ENCODE data around the gene CDKL4.
"Not testable (repeated sequence)": the region's sequence is repeated elsewhere in the genome, so short reads cannot be mapped to it uniquely, and the experiment has no call there.

CDKL4 gene

DNA sequence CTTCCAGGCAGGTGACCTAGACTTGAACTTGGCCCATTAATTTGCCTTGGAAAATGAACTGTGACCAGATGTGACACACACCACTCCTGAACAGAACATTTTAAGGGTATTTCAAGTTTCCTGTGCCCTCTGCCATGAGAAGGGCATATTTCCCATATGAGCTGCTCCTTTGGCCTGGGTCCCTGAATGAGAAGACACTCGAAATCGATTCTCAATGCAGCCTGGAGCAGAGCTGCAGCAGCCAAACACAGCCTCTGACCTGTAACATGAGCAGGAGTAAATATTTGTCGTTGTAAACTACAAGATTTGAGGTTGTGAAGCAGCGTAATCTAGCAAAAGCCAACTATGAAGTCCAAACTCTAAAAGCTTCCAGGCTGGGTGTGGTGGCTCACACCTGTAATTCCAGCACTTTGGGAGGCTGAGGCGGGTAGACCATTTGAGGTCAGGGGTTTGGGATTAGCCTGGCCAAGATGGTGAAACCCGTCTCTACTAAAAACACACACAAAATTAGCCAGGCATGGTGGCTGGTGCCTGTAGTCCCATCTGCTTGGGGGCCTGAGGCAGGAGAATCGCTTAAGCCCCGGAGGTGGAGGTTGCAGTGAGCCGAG lies 92.8 kb downstream of the CDKL4 start:
- no peak for TF ChIP-seq PAX5 (IDR thresholded peaks at IDR 0.05; ENCODE audit: insufficient read depth, low read length, severe bottlenecking)
- no peak for TF ChIP-seq TAF1 (IDR thresholded peaks at IDR 0.05; ENCODE audit: low read depth, low read length)
- no peak for TF ChIP-seq POLR2AphosphoS5 (IDR thresholded peaks at IDR 0.05; ENCODE audit: low read depth, low read length)
- TF ChIP-seq SPI1 (IDR thresholded peaks at IDR 0.05; ENCODE audit: low read depth, low read length), result no peak
- no peak for TF ChIP-seq POLR2A (IDR thresholded peaks at IDR 0.05; ENCODE audit: low read depth, low read length)
- TF ChIP-seq POU2F2 (IDR thresholded peaks at IDR 0.05; ENCODE audit: low read depth, low read length), result no peak
- no peak for DNase-seq (ENCODE audit: insufficient read length, low spot score)

DNA sequence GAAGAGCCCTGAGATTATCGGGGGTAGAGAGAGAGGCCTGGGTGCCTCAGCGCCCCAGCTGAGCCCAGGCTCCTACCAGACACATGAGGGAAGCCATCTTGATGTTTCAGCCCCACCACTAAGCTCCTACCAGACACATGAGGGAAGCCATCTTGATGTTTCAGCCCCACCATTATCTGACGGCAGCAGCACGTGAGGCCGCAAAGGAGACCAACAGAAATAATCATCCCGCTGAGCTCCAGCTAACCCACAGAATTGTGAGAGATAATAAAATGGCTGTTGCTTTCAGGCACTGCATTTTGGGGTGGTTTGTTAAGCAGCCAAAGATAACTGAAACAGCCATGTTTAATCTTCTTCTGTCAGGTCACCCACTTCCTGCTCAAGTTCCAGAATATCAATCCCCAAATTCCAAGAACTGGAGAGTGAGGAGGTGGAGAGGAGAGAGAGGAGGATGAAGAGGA lies 93.6 kb downstream of the CDKL4 start:
- DNase-seq (ENCODE audit: insufficient read length, low spot score), result no peak
- no peak for FAIRE-seq
- TF ChIP-seq POLR2AphosphoS5 (IDR thresholded peaks at IDR 0.05; ENCODE audit: low read depth, low read length), result no peak
- TF ChIP-seq POU2F2 (IDR thresholded peaks at IDR 0.05; ENCODE audit: low read depth, low read length), result no peak
- no peak for TF ChIP-seq PAX5 (IDR thresholded peaks at IDR 0.05; ENCODE audit: insufficient read depth, low read length, severe bottlenecking)
- TF ChIP-seq POLR2A (IDR thresholded peaks at IDR 0.05; ENCODE audit: low read depth, low read length), result no peak
- TF ChIP-seq SPI1 (IDR thresholded peaks at IDR 0.05; ENCODE audit: low read depth, low read length), result no peak
- no peak for TF ChIP-seq TAF1 (IDR thresholded peaks at IDR 0.05; ENCODE audit: low read depth, low read length)

More for the DNA sequence above, 92.8 kb downstream of the CDKL4 start:
- FAIRE-seq, result no peak

DNA sequence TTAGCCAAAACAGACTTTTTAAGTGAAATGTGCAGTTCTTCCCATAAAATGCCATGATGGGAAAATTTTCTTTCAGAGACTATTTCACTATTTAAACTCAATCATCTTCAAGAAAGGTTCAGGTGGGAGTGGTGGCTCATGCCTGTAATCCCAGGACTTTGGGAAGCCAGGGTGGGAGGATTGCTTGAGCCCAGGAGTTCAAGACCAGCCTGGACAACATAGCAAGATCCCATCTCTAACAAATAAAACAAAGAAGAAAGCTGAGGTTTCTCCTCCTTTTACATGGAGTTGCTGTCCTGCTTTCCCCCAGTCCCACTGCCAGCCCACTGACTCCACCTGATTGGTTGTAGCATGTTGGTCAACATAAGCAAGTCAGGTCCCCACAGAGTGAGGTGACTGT lies 97.1 kb downstream of the CDKL4 start:
- FAIRE-seq (no peak), DNase-seq (ENCODE audit: insufficient read length, low spot score) (no peak)
- TF ChIP-seq TAF1 (IDR thresholded peaks at IDR 0.05; ENCODE audit: low read depth, low read length) (no peak), POU2F2 (IDR thresholded peaks at IDR 0.05; ENCODE audit: low read depth, low read length) (no peak), PAX5 (IDR thresholded peaks at IDR 0.05; ENCODE audit: insufficient read depth, low read length, severe bottlenecking) (no peak), SPI1 (IDR thresholded peaks at IDR 0.05; ENCODE audit: low read depth, low read length) (no peak), POLR2AphosphoS5 (IDR thresholded peaks at IDR 0.05; ENCODE audit: low read depth, low read length) (no peak), POLR2A (IDR thresholded peaks at IDR 0.05; ENCODE audit: low read depth, low read length) (no peak)

DNA sequence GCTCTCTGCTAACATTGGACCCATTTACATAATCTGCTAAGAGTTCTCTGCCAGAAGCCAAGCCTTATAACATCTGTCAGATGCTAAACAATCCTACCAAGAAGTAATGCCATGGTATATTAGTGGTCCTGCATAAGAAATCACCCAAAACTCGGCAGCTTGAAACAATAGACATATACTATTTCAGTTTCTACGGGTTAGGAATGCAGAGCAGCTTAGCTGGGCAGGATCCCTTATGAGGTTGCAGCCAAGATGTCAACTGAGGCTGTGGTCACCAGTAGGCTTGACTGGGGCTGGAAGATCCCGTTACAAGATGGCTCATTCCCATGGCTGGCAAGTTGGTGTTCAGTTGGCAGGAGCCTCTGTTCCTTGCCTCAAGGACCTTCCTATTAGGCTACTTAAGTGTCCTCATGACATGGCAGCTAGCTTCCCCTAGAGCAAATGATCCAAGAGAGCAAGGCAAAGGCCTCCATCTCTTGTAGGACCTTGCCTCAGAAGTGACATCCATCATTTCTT lies 97.8 kb downstream of the CDKL4 start:
- TF ChIP-seq POLR2AphosphoS5 (IDR thresholded peaks at IDR 0.05; ENCODE audit: low read depth, low read length), result no peak
- TF ChIP-seq POU2F2 (IDR thresholded peaks at IDR 0.05; ENCODE audit: low read depth, low read length), result no peak
- no peak for TF ChIP-seq PAX5 (IDR thresholded peaks at IDR 0.05; ENCODE audit: insufficient read depth, low read length, severe bottlenecking)
- TF ChIP-seq SPI1 (IDR thresholded peaks at IDR 0.05; ENCODE audit: low read depth, low read length), result no peak
- no peak for TF ChIP-seq POLR2A (IDR thresholded peaks at IDR 0.05; ENCODE audit: low read depth, low read length)
- DNase-seq (ENCODE audit: insufficient read length, low spot score) (no peak), FAIRE-seq (no peak)

DNA sequence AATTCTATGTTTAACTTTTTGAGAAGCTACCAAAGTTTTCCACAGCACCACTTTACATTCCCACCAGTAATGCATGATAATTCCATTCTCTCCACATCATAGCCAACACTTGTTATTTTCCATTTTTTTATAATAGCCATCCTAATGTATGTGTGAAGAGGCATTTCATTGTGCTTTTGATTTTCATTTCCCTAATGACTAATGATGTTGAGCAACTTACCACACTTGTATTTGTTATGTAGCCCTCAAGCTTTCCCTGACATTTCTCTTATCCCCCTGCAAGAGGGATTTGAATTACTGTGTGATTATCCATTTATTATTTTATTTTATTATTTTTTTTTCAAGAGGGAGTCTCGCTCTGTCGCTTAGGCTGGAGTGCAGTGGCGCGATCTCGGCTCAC lies 99.4 kb downstream of the CDKL4 start:
- TF ChIP-seq POLR2A (IDR thresholded peaks at IDR 0.05; ENCODE audit: low read depth, low read length) (no peak), PAX5 (IDR thresholded peaks at IDR 0.05; ENCODE audit: insufficient read depth, low read length, severe bottlenecking) (no peak), TAF1 (IDR thresholded peaks at IDR 0.05; ENCODE audit: low read depth, low read length) (no peak), POU2F2 (IDR thresholded peaks at IDR 0.05; ENCODE audit: low read depth, low read length) (no peak), POLR2AphosphoS5 (IDR thresholded peaks at IDR 0.05; ENCODE audit: low read depth, low read length) (no peak), SPI1 (IDR thresholded peaks at IDR 0.05; ENCODE audit: low read depth, low read length) (no peak)
- DNase-seq (ENCODE audit: insufficient read length, low spot score), result no peak
- FAIRE-seq, result peak; percentile 23

DNA sequence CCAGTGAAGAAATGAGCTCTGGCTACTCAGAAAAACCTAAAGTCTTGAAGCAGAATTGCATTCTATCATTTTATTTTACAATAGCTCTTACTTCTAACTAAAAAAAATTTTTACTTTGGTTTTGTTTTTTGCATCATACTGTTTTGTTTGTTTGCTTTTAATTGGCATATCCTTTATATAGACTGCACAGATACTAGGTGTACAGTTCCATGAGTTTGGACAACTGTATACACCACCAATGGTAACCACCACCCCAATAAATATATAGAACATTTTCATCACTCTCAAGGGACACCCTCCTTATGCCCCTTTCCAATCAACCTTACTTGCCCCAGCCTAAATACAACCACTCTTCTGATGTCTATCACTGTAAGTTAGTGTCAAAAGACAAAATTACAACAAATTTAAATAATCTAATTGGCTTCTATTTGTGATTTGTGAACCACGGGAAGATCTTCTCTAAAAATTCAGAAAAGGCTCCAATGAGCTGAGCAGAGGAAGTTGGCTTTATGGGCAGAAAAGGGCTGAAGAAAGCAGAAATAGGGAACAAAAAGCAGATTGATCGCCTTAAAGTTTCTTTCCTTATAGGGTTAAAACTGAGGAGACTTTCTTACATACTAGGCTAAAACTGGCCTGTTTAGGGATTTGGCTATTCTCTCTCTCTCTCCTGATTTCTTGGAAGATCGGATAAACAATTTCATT lies 100.7 kb downstream of the CDKL4 start:
- TF ChIP-seq SPI1 (IDR thresholded peaks at IDR 0.05; ENCODE audit: low read depth, low read length) (peak; percentile 20; the same call in 1 of the 2 replicates), POU2F2 (IDR thresholded peaks at IDR 0.05; ENCODE audit: low read depth, low read length) (no peak), TAF1 (IDR thresholded peaks at IDR 0.05; ENCODE audit: low read depth, low read length) (no peak)
- FAIRE-seq (no peak), DNase-seq (ENCODE audit: insufficient read length, low spot score) (no peak)

DNA sequence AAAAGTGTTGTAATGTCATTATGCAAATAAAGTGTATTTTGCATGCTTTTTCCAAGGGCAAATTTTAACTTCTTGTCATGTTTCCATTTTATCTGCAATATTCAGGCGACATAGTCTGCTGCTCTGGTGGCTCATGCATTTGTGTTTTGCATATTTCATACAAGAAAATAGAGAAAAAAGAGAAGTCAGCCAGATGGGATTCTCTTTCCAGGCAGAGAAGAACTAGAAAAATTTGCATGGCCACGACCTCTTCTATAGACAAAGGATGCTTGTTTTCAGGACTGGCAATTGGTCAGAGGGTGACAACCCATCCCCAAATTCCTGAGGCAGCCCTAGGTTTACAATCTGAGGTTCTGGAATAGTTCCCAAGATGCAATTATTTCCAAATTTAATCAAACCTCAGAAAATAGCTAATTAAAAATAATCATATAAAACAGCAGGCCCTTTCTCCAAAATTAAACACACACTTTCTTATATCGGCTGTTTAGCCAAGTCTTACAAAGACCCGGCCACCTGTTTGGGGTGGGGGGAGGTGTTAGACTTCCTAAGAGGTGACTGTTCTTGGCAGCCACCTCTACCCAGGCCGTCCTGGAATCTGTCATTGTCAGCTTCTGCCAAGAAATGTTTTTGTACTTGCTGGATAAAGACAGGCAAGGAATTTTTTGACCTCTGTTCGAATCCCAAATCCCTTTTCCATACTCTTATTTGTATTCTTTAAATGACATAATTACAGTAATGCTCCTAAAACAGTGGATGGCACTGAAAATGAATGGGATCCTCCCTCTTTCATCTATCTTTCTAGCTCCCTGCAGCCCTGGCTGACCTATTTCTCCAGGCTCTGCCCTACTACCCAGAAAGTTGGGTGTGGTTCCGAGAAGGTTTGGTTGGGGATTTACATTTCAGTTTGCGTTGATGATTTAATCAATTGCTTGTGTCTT lies 102.2 kb downstream of the CDKL4 start:
- FAIRE-seq, result peak; percentile 23
- no peak for DNase-seq (ENCODE audit: insufficient read length, low spot score)

DNA sequence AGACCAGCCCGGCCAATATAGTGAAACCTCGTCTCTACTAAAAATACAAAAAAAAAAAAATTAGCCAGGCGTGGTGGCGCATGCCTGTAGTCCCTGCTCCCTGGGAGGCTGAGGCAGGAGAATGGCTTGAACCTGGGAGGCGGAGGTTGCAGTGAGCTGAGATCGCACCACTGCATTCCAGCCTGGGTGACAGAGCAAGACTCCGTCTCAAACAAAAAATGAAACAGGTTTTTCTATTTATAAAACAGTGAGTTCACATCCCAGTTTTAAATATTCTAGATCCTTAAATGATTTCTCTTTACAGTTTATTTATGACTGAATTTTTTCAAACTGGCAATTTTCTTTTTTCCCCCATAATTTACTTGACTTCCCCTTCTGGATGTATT lies 102.8 kb downstream of the CDKL4 start:
- not testable (repeated sequence) for DNase-seq (ENCODE audit: insufficient read length, low spot score); FAIRE-seq

More for the DNA sequence above, 102.2 kb downstream of the CDKL4 start:
- peak; percentile 52; the same call in 1 of the 2 replicates for TF ChIP-seq SPI1 (IDR thresholded peaks at IDR 0.05; ENCODE audit: low read depth, low read length)
- TF ChIP-seq POLR2AphosphoS5 (IDR thresholded peaks at IDR 0.05; ENCODE audit: low read depth, low read length), result no peak

DNA sequence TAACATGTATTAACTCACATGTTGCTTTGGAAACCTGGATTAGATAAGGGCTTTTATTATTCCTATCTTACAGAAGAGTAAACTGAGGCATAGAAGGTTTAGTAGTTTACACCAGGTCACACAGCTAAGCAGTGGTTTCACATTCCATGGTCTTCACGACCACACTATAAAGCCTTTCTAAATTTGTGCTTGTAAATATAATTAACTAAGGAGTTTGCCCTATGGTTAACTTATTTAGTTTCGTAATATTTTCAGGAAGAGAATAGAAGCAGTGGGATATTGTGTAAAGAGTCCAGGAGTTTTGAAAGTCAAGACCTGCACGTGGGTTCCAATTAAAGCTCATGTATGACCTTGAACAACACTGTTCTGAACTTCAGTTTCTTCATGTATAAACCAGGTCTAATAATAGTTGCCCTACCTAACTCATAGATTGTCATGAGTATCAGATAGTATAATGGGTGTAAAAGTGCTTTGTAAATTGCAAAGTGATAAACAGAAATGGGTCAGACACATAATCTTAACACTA lies 103.4 kb downstream of the CDKL4 start:
- peak; percentile 56 for FAIRE-seq
- no peak for DNase-seq (ENCODE audit: insufficient read length, low spot score)
- no peak for TF ChIP-seq PAX5 (IDR thresholded peaks at IDR 0.05; ENCODE audit: insufficient read depth, low read length, severe bottlenecking)
- no peak for TF ChIP-seq POLR2AphosphoS5 (IDR thresholded peaks at IDR 0.05; ENCODE audit: low read depth, low read length)
- TF ChIP-seq POU2F2 (IDR thresholded peaks at IDR 0.05; ENCODE audit: low read depth, low read length), result no peak
- TF ChIP-seq TAF1 (IDR thresholded peaks at IDR 0.05; ENCODE audit: low read depth, low read length), result no peak
- no peak for TF ChIP-seq SPI1 (IDR thresholded peaks at IDR 0.05; ENCODE audit: low read depth, low read length)
- TF ChIP-seq POLR2A (IDR thresholded peaks at IDR 0.05; ENCODE audit: low read depth, low read length), result no peak

All from GM12891 (cell line).